Stomach (tissue), 19 donors: ENCODE data around the gene SH3PXD2A. TPM values are rescaled to one million over a fixed set of nuclear protein-coding genes. Genes with fewer than 3 reads are reported as not detected.

ENCODE experiments used
- DNase-seq, 2 donors: peaks; one replicate each; pipeline versions ENCODE4 v3.0.0 to v3.0.0-alpha.2; 2013 to 2019
- H3K27ac ChIP-seq, 5 donors: fragments of 200-600 bp in 4 of 5; sonication (generic) in 4 of 5; one replicate each; pipeline ENCODE4 v1.5.1; 2013 to 2019; ENCODE audit warnings: mild to moderate bottlenecking in 1 of 5, moderate library complexity in 1 of 5
- H3K27me3 ChIP-seq, 3 donors: fragments of 200-600 bp; sonication (generic); one replicate each; pipeline ENCODE4 v1.5.1; 2017 to 2019; ENCODE audit warnings: mixed run types in 1 of 3
- H3K36me3 ChIP-seq, 4 donors: fragments of 200-600 bp; sonication (generic); 1 replicate in 3 of 4; 2 replicates in 1 of 4; pipeline ENCODE4 v1.5.1; 2016 to 2019
- H3K4me1 ChIP-seq, 4 donors: fragments of 200-600 bp; sonication (generic); one replicate each; pipeline ENCODE4 v1.5.1; 2016 to 2019
- H3K4me3 ChIP-seq, 4 donors: fragments of 200-600 bp; sonication (generic) in 3 of 4; one replicate each; pipeline ENCODE4 v1.5.1; 2016 to 2019; ENCODE audit warnings: mild to moderate bottlenecking in 1 of 4
- H3K9me3 ChIP-seq, 4 donors: fragments of 200-600 bp; sonication (generic); one replicate each; pipeline ENCODE4 v1.5.1; 2016 to 2019
- CTCF ChIP-seq, 7 experiments: fragments of 450-650 bp in 4 of 7; fragments of 200-600 bp in 3 of 7; sonication (generic) in 3 of 7; IDR thresholded peaks; one replicate each; pipeline ENCODE4 v1.5.1; 2016 to 2019; ENCODE audit warnings: antibody characterized with exemption in 7 of 7, control low read depth in 2 of 7, mild to moderate bottlenecking in 1 of 7
- EP300 ChIP-seq: sonication (generic); formaldehyde crosslinking; IDR thresholded peaks from one replicate; pipeline ENCODE4 v1.6.1; 2017; ENCODE audit warnings: antibody characterized with exemption
- POLR2A ChIP-seq, 4 donors: fragments of 450-650 bp; IDR thresholded peaks; one replicate each; pipeline ENCODE4 v1.6.1; 2016; ENCODE audit warnings: antibody characterized with exemption in 4 of 4, control low read depth in 2 of 4, mild to moderate bottlenecking in 1 of 4, moderate library complexity in 1 of 4
- POLR2AphosphoS5 ChIP-seq, 3 donors: sonication (generic); formaldehyde crosslinking; IDR thresholded peaks; one replicate each; pipeline ENCODE4 v1.6.1; 2016; ENCODE audit warnings: antibody characterized with exemption in 3 of 3
- WGBS, 5 donors: extraction: QIAGEN DNeasy Blood & Tissue Kit in 3 of 5; methylation state at CpG; one replicate each; pipeline versions ENCODE4 v1.1.5 to v1.1.7; 2013 to 2018; 5-methylcytosine and 5-hydroxymethylcytosine counted together
- intact Hi-C: fragments of 100-400 bp; cut with DNase I; formaldehyde crosslinking; loops from one replicate; pipeline ENCODE4 v1.15.1; 2023; ENCODE audit warnings: low total_unique reads
- long read RNA-seq, 10 donors: transcript quantifications; one replicate each; lab custom pipeline, GENCODE V29; 2026
- polyA plus RNA-seq, 3 donors: library from polyadenylated mRNA; stranded (reverse); fragments of 200-250 nt; gene quantifications; one replicate each; pipeline ENCODE4 v1.2.3, GENCODE V29; 2013
- total RNA-seq, 5 donors: library from RNA; depleted of rRNA; stranded (reverse); fragments of >200 nt; gene quantifications; one replicate each; pipeline versions ENCODE4 v1.1.0 to v1.2.3, GENCODE V29; 2014 to 2016
- donor health status: healthy with polysubstance abuse.
- donor health status: Bipolar disorder and iron deficiency.
- donor health status: healthy.

Gene SH3PXD2A
- total RNA-seq, result 10 to 100 TPM; 15.2 to 51.6 (median 23.2) TPM
- 10 to 100 TPM; 12.8 to 42.6 (median 24.7) TPM for polyA plus RNA-seq
- long read RNA-seq, donor 1, result 0 reads
- long read RNA-seq, donor 2, result 0 reads
- long read RNA-seq, donor 3, result 0 reads
- long read RNA-seq, donor 4, result 0 reads
- long read RNA-seq, donor 5, partial matches to known transcripts, result 5 of 5 reads
- long read RNA-seq, donor 5, other reads (novel, unspliced or antisense), result 0 of 5 reads
- long read RNA-seq, donor 6, result 0 reads
- long read RNA-seq, donor 7, result 0 reads
- long read RNA-seq, donor 8, result 0 reads
- long read RNA-seq, donor 9, partial matches to known transcripts, result 8 of 8 reads
- long read RNA-seq, donor 9, other reads (novel, unspliced or antisense), result 0 of 8 reads
- long read RNA-seq, donor 10, result 0 reads

- DNase-seq, result peak in 1 of 2 donors; percentile 91
- 0 to 20% (median 1%) methylated on average over 1 to 54 of the region's 54 CpGs; no CpG with 5 or more reads in 1 of the 5 donors for WGBS, 5 donors
- peak within 1 kb of the TSS; percentile 9 to 83 (median 78) for H3K27ac ChIP-seq
- intact Hi-C loops, result loop anchor here (5.0 kb wide), 1 partner anchor 143 kb away; no protein-coding TSS in a partner anchor
- peaks cover 48 to 66% (median 58%) of the 10 kb centered on the region in 4 donors for H3K4me1 ChIP-seq
- H3K9me3 ChIP-seq, result no peaks in the 10 kb centered on the region
- H3K27me3 ChIP-seq, result peaks cover 0 to 22% (median 0%) of the 10 kb centered on the region in 3 donors
- no peak for TF ChIP-seq POLR2A (IDR thresholded peaks at IDR 0.05)
- TF ChIP-seq POLR2AphosphoS5 (IDR thresholded peaks at IDR 0.05), result peak in 1 of 3 donors; percentile 20
- TF ChIP-seq CTCF (IDR thresholded peaks at IDR 0.05), result peak in 3 of 7 experiments; percentile 22 to 47 (median 38)
- TF ChIP-seq EP300, result no peak
- no peaks in the 10 kb centered on the region for H3K36me3 ChIP-seq
- H3K4me3 ChIP-seq, result peak within 1 kb of the TSS; percentile 64 to 72 (median 64)
Measured at GRCh38 chr10:103855424-103855823, at the start of gene SH3PXD2A. Gene SH3PXD2A (minus strand): TSS chr10:103855576. CDS start chr10:103855266, 310 bp downstream.

- Histone ChIP-seq H3K4me1 (peaks cover 0 to 14% (median 5%) of the 10 kb centered on the region in 4 donors), H3K36me3 (peaks cover 20 to 73% (median 67%) of the 10 kb centered on the region in 4 donors), H3K4me3 (no peak overlapping the region), H3K27ac (no peak overlapping the region), H3K9me3 (no peaks in the 10 kb centered on the region), H3K27me3 (no peaks in the 10 kb centered on the region)
- intact Hi-C loops, result no loop called here
- no peak for DNase-seq
- TF ChIP-seq CTCF (IDR thresholded peaks at IDR 0.05) (no peak), POLR2A (IDR thresholded peaks at IDR 0.05) (no peak), EP300 (no peak), POLR2AphosphoS5 (IDR thresholded peaks at IDR 0.05) (no peak)
- WGBS, 5 donors, result 60 to 86% (median 77%) methylated on average over 5 of the region's 5 CpGs
Measured at GRCh38 chr10:103901299-103901698, 45.9 kb upstream of the SH3PXD2A start.

GRCh38 chr10:103899312-103899711 lies 43.9 kb upstream of the SH3PXD2A start:
- WGBS, 5 donors, result 90 to 97% (median 95%) methylated on average over 5 of the region's 5 CpGs
- intact Hi-C loops, result no loop called here
- Histone ChIP-seq H3K4me3 (no peak overlapping the region), H3K27me3 (no peaks in the 10 kb centered on the region), H3K4me1 (peaks cover 12 to 24% (median 17%) of the 10 kb centered on the region in 4 donors), H3K9me3 (no peaks in the 10 kb centered on the region), H3K36me3 (peaks cover 20 to 74% (median 59%) of the 10 kb centered on the region in 4 donors), H3K27ac (no peak overlapping the region)
- TF ChIP-seq CTCF (IDR thresholded peaks at IDR 0.05) (no peak), POLR2A (IDR thresholded peaks at IDR 0.05) (no peak), POLR2AphosphoS5 (IDR thresholded peaks at IDR 0.05) (no peak), EP300 (no peak)
- no peak for DNase-seq

- Histone ChIP-seq H3K27ac (peak overlapping the region in 3 of 5 donors; percentile 76 to 84 (median 78)), H3K4me3 (no peak overlapping the region), H3K27me3 (no peaks in the 10 kb centered on the region), H3K4me1 (peaks cover 15 to 42% (median 33%) of the 10 kb centered on the region in 4 donors), H3K9me3 (no peaks in the 10 kb centered on the region), H3K36me3 (peaks cover 20 to 65% (median 51%) of the 10 kb centered on the region in 4 donors)
- intact Hi-C loops, result no loop called here
- DNase-seq, result no peak
- 85 to 92% (median 88%) methylated on average over 7 of the region's 7 CpGs for WGBS, 5 donors
- TF ChIP-seq POLR2A (IDR thresholded peaks at IDR 0.05), result no peak
- no peak for TF ChIP-seq CTCF (IDR thresholded peaks at IDR 0.05)
- TF ChIP-seq EP300, result no peak
- no peak for TF ChIP-seq POLR2AphosphoS5 (IDR thresholded peaks at IDR 0.05)
Measured at GRCh38 chr10:103897241-103897774, 41.9 kb upstream of the SH3PXD2A start.
